ENCODE results near the gene LDLRAD4. TPM values are rescaled to one million over a fixed set of nuclear protein-coding genes. Genes with fewer than 3 reads are reported as not detected.

The LDLRAD4 gene
- total RNA-seq, 1 donor from 2014 or later: 24.7 TPM

- intact Hi-C loops (cut with micrococcal nuclease): no loop called here
These were observed 416.5 kb downstream of the LDLRAD4 start for GRCh38 chr18:13635046-13635445.

GRCh38 chr18:13638719-13639595 lies 420.4 kb downstream of the LDLRAD4 start:
- intact Hi-C loops (cut with micrococcal nuclease): no loop called here

- intact Hi-C loops (cut with micrococcal nuclease): no loop called here
These were observed 421.8 kb downstream of the LDLRAD4 start for GRCh38 chr18:13640266-13640860.

- intact Hi-C loops (cut with micrococcal nuclease): no loop called here
These were observed 423.2 kb downstream of the LDLRAD4 start for GRCh38 chr18:13641551-13642439.

- intact Hi-C loops (cut with micrococcal nuclease): no loop called here
These were observed 423.9 kb downstream of the LDLRAD4 start for GRCh38 chr18:13642440-13642827.

- intact Hi-C loops (cut with micrococcal nuclease): no loop called here
These were observed 424.7 kb downstream of the LDLRAD4 start for GRCh38 chr18:13643261-13643751.

- intact Hi-C loops (cut with micrococcal nuclease): no loop called here
These were observed 426.5 kb downstream of the LDLRAD4 start for GRCh38 chr18:13645093-13645492.

GRCh38 chr18:13646633-13647032 lies 428.1 kb downstream of the LDLRAD4 start:
- intact Hi-C loops (cut with micrococcal nuclease): no loop called here

- intact Hi-C loops (cut with micrococcal nuclease): no loop called here
These were observed 429.2 kb downstream of the LDLRAD4 start for GRCh38 chr18:13647761-13648160.

GRCh38 chr18:13649397-13650390 lies 431.1 kb downstream of the LDLRAD4 start:
- intact Hi-C loops (cut with micrococcal nuclease): no loop called here

GRCh38 chr18:13653746-13654433 lies 435.3 kb downstream of the LDLRAD4 start:
- intact Hi-C loops (cut with micrococcal nuclease): no loop called here

- intact Hi-C loops (cut with micrococcal nuclease): no loop called here
These were observed 439.4 kb downstream of the LDLRAD4 start for GRCh38 chr18:13657974-13658373.

- intact Hi-C loops (cut with micrococcal nuclease): no loop called here
These were observed 440.1 kb downstream of the LDLRAD4 start for GRCh38 chr18:13658436-13659204.

- intact Hi-C loops (cut with micrococcal nuclease): no loop called here
These were observed 441.9 kb downstream of the LDLRAD4 start for GRCh38 chr18:13660510-13660909.

- intact Hi-C loops (cut with micrococcal nuclease): no loop called here
These were observed 442.7 kb downstream of the LDLRAD4 start for GRCh38 chr18:13661051-13661778.

GRCh38 chr18:13661779-13662256 lies 443.3 kb downstream of the LDLRAD4 start:
- intact Hi-C loops (cut with micrococcal nuclease): no loop called here

GRCh38 chr18:13672657-13673056 lies 454.1 kb downstream of the LDLRAD4 start:
- intact Hi-C loops (cut with micrococcal nuclease): loop anchor here (5.0 kb wide), 1 partner anchor 295 kb away; no protein-coding TSS in a partner anchor

- intact Hi-C loops (cut with micrococcal nuclease): no loop called here
These were observed 457.9 kb downstream of the LDLRAD4 start for GRCh38 chr18:13676471-13676870.
